GM21737 (cell line): Measurements from ENCODE around the gene QDPR.
"Not testable (repeated sequence)": the region's sequence is repeated elsewhere in the genome, so short reads cannot be mapped to it uniquely, and the experiment has no call there.

Experiments used
- ATAC-seq: cut with Tn5 transposase; IDR thresholded peaks from one replicate; pipeline ENCODE4 v1.9.1; 2021; ENCODE audit warnings: mild to moderate bottlenecking, moderate library complexity; ENCODE audit not compliant: unreplicated experiment

Gene QDPR

GRCh38 chr4:17511950-17512795 is at the start of gene QDPR:
QDPR (minus strand) TSS chr4:17512090; CDS start chr4:17512054, 36 bp downstream.
- ATAC-seq = peak; percentile 97

GRCh38 chr4:17561195-17561909 is 49.5 kb upstream of the QDPR start:
- ATAC-seq = no peak

DNA sequence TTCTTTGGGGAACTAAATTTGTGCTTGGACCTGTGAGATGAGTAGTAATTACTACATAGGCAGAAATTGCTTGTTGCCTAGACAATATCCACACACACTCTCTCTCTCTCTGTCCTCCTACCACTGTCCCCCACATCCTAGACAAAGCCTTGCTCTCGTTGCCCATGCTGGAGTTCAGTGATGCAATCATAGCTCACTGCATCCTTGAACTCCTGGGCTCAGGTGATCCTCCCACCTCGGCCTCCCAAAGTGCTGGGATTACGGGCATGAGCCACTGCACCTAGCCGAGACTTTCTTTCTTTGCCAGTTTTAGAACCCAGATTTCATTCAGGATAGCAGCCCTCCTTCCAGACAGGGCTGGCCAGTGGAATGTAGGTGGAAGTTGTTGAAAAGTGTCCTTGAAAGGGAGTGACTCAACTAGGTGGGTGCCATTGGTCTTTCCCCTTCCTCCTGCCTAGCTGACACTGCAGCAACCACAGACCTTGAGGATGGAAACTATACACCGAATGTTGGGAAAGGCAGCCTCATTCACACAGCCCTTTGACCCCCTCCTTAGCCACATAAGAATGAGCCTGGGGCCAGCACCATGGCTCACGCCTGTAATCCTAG is 48.3 kb upstream of the QDPR start:
- ATAC-seq = no peak

DNA sequence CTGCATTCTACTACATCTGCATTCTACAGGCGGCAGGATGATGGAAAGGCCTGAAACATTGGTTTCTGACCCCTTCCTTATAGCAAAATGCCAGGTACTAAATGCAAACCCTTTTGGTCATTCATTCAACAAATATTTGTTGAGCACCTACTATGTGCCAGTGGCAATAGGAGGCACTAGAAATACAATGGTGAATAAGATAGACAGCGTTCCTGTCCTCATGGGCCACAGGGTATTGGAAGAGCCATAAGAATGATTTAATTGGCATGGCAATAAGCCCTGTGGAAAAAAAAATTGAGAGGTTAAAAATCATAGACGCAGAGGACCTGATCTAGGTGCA is 47.8 kb upstream of the QDPR start:
- no peak for ATAC-seq

- ATAC-seq = no peak
Measured at GRCh38 chr4:17558941-17559708, 47.2 kb upstream of the QDPR start.

DNA sequence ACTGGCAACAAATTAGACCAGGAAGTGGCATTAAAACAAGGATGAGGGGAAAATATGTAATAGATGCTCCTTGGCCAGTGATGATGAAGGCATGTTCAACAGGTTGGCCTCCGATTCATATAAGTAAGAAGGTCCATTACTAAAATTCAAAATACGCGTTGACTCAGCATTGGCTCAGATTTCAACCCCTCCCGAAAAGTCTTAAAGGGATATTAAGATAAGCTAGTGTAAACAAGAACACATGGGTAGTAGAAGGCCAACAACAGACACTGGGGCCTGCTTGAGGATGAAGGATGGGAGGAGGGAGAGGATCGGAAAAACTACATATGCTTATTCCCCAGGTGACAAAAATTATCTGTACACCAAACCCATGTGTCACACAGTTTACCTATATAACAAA is 46.0 kb upstream of the QDPR start:
- ATAC-seq = no peak

DNA sequence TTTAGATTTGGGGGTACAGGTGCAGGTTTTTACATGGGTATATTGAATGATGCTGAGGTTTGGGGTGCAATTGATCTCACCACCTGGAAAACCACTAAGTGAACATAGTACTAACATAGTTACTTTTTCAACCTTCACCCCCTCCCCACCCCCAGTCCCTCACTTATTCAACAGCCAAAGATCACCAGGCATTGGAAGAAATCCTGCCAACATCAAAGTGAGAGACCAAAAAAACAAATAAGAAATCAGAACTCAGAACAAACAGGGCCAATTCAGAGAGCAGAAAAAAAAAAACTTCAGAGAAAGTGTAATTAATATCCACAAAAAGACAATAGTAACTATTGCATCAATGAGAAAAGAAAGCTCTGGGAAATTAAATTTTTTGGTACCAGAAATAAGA is 44.6 kb upstream of the QDPR start:
- no peak for ATAC-seq

DNA sequence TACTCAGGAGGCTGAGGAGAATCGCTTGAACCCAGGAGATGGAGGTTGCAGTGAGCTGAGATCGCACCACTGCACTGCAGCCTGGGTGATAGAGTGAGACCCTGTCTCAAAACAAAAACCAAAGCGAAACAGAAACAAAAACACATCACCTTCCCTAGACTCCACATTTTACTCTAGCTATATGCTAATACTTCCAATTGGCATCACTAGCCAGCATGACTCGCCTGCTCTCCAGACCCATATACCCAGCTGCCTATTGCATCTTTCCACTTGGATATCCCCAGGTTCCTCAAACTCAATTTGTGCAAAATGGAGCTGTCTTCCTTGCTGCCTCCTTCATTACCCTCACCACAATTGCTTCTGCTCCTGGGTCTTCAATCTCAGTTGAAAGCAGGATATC is 42.7 kb upstream of the QDPR start:
- ATAC-seq = no peak

DNA sequence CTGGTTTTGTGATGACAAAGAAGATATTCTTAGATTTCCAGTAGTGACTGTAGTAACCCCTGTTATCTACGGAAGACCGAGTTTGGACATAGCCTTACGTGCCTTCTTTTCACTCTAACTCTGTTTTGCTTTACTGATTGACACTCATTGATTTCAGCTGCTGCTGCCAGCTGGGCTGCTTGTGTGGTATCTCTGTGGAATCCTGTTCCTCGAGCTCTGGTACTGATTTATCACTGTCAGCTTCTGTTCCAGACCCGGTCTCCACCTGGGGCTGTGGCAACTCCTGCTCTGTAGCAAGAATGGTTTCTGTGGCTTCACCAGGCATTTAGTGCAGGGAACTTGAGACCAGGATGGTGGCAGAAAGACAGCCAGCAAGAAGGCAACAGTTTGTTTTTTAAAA is 40.5 kb upstream of the QDPR start:
- no peak for ATAC-seq

DNA sequence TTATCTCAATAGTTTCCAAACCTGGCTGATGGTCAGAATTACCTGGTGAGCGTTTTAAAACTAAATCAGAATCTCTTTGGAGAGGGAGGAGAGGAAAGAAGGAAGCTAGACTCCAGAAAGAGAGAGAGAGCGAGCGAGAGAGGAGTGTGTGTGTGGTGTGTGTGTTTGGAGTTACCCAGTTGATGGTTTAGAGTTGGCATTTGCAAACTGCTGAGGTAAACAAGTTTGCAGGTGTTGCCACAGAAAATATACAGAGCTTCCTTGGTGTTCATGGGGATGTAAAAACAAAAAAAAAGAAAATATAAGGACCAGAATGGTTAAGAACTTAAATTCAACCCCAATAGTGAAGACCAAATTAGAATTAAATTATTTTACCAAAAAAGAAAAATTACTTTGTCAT is 38.7 kb upstream of the QDPR start:
- no peak for ATAC-seq

GRCh38 chr4:17546678-17547077 is 34.8 kb upstream of the QDPR start:
- no peak for ATAC-seq

DNA sequence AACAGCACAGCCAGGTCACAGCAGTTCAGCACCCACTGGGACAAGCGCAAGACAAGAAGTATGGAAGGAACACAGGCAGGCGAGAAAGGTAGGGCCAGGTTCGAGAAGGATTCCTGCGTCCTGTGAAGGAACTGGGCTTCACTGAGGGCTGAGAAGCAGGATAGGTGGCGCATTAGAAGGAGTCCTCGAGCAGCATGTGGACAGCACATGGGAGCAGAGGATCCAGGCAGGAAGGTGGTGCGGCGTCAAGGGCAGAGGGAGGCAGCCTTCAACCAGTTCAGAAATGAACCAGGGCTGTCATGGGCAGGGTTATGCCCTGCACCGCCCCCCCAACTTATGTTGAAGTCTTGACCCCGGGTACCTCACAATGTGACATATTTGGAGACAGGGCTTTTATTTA is 34.3 kb upstream of the QDPR start:
- ATAC-seq = no peak

DNA sequence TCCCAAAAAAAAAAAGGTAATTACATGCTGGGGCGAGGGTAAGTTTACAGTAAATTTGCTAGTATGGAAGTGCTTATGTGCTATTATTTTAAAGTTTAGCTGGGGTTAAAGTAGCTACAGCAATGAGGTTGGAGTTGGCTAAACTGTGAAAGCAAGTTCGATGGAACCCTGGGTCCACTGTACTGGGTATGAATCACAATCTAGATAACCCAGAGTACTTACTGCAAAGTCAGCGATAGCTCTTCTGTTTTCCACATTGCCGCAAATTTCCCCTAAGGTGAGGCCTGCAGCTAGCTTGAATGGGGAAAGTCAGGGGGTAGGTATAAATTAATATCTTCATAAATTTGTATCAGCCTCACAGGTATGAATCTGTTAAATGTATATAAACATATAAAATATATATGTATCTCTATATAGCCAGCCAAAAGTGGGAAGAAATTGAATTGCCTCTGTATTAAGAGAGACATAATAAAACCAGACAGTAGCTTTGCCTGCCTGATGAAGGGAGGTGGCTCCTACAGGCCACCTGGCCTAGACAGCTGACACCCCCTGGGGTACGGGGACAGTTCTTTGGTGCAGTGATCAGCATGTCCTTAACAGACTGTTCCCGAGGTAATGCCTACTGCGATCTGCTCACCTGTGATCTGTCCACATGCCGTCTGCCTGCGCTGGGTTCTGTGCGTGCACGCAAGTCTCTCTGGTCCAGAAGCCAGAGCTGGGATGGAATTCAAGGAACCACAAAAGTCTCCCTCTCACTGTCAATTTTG is 33.7 kb upstream of the QDPR start:
- no peak for ATAC-seq

DNA sequence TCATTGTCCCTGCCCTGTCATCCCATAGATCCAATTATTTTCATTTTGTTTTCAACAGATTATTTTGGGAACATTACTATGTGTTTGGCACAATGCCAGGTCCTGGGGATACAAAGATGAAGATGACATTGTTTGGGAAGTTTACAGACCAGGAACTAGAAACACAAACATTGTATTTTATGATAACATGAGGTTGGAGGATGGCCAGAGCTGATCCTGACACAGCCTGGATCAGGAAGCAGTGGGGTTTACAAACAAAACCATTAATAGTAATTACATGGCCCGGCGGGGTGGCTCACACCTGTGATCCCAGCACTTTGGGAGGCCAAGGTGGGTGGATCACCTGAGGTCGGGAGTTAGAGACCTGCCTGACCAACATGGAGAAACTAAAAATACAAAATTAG is 32.9 kb upstream of the QDPR start:
- ATAC-seq = no peak

GRCh38 chr4:17544205-17544604 is 32.3 kb upstream of the QDPR start:
- ATAC-seq = no peak

GRCh38 chr4:17537060-17537459 is 25.2 kb upstream of the QDPR start:
- not testable (repeated sequence) for ATAC-seq

- no peak for ATAC-seq
Measured at GRCh38 chr4:17535906-17536305, 24.0 kb upstream of the QDPR start.

DNA sequence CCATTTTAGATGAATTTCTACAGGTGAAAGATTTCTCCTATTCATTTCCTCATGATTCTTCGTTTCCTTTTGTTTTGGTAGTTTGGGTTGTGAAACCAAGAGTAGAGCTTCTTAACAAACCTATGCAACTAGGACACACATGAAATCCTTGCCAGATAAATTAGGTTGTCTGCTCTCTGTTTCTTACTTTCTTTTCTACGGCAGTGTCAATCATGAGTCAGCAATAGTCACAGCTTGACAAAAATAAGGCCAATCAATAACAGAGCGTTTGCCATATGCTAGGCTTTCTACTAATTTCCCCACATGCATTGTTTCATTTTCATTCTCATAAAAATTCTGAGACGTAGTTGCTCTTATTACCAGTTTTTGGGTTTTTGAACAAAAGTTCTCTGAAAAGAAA is 23.4 kb upstream of the QDPR start:
- no peak for ATAC-seq

DNA sequence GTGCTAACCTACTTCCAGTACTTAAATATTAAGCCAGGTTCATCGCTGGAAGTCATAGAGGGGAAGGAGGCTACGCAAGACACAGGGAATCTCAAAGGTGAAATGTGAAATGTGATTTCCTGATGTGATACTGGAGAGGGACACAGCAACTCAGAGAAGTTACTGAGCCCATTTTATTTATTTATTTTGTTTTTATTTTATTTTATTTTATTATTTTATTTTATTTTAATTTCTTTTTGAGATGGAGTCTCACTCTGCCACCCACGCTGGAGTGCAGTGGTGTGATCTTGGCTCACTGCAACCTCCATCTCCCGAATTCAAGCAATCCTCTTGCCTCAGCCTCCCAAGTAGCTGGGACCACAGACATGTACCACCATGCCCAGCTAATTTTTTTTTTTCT is 22.8 kb upstream of the QDPR start:
- no peak for ATAC-seq

- ATAC-seq = no peak
Measured at GRCh38 chr4:17531538-17532285, 19.8 kb upstream of the QDPR start.
